Activated naive CD4-positive, alpha-beta T cell treated with Interleukin-2 at 50 U/mL for 16 hours (primary cell): Measurements from ENCODE around the gene GTSE1.
A peak's percentile ranks its signal among the peaks of the same experiment; 100 is the strongest.
"Not testable (repeated sequence)": the region's sequence is repeated elsewhere in the genome, so short reads cannot be mapped to it uniquely, and the experiment has no call there.

Experiments used
- DNase-seq: peaks from one replicate; pipeline ENCODE4 v3.0.0-alpha.2; 2020

GTSE1 gene, protein sequence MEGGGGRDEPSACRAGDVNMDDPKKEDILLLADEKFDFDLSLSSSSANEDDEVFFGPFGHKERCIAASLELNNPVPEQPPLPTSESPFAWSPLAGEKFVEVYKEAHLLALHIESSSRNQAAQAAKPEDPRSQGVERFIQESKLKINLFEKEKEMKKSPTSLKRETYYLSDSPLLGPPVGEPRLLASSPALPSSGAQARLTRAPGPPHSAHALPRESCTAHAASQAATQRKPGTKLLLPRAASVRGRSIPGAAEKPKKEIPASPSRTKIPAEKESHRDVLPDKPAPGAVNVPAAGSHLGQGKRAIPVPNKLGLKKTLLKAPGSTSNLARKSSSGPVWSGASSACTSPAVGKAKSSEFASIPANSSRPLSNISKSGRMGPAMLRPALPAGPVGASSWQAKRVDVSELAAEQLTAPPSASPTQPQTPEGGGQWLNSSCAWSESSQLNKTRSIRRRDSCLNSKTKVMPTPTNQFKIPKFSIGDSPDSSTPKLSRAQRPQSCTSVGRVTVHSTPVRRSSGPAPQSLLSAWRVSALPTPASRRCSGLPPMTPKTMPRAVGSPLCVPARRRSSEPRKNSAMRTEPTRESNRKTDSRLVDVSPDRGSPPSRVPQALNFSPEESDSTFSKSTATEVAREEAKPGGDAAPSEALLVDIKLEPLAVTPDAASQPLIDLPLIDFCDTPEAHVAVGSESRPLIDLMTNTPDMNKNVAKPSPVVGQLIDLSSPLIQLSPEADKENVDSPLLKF

DNA sequence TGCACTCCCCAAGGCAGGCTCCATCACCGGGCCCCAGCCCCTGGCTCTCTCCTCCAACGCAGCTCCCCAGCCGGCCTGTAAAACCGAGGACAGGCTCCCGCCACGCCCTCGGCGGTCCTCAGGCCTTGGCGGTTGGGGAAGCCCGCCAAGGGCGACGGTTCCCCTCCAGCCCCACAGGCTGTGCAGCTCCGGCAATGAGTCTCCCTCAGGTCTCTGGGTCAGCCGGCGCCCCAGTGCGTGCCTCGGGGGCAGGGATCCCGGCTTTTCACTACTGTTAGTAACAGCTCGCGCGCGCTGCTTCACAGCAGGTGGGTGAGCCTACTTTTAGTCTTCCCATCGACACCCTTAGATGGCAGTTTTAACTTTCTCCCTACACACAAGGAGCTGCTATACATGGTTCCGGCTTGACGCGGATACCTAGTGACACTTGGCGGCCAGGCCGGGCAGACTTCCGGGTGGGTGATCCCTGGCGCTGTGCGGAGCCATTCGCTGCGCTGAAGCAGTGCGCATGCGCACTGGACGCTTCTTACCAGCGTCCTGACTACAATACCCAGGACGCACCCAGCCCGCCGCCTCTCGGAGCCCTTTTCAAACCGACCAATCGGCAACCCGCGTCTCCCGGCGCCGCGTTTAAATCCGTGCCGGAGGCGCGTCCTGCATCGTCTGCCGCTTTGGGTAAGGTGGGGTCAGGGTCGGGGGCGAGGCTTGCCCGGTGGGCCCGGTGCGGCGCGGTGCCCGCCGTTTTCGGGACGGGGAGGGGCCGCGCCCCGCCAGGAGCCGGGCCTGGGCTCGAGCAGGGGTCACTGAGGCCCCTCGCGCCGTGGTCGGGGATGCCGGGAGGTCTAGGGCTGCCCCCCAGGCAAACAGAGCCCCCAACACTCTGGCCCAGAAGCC, at the start of gene GTSE1:
TSS of gene GTSE1 (plus strand) at position 614 of the 894 bp plus-strand sequence. CDS start 531 bp downstream, outside the sequence.
- peak; percentile 96 for DNase-seq

DNA sequence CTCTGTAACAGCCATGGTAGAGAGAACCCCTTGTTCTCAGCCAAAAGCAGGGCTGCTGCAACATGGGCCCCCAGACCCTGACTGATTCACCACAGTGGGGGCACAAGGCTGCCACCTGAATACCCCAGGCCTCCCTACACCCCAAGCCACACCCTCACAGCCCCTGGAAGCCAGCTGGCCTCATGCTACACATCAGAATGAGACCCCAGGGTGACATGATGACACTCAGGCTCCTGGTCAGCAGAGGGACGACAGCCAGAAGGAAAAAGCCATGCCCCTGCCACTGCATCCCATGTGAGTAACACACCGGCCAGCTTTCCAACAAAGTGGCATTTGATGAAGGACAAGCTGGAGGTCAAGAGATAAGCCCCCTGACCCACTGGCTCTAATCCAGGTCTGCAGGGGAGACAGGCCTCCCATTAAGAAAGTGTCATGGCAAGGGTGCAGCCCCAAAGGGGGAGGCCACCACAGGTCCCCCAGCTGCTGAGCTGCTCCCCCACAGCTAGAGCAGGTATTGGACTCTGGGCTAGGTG, 49.2 kb upstream of the GTSE1 start:
- no peak for DNase-seq

DNA sequence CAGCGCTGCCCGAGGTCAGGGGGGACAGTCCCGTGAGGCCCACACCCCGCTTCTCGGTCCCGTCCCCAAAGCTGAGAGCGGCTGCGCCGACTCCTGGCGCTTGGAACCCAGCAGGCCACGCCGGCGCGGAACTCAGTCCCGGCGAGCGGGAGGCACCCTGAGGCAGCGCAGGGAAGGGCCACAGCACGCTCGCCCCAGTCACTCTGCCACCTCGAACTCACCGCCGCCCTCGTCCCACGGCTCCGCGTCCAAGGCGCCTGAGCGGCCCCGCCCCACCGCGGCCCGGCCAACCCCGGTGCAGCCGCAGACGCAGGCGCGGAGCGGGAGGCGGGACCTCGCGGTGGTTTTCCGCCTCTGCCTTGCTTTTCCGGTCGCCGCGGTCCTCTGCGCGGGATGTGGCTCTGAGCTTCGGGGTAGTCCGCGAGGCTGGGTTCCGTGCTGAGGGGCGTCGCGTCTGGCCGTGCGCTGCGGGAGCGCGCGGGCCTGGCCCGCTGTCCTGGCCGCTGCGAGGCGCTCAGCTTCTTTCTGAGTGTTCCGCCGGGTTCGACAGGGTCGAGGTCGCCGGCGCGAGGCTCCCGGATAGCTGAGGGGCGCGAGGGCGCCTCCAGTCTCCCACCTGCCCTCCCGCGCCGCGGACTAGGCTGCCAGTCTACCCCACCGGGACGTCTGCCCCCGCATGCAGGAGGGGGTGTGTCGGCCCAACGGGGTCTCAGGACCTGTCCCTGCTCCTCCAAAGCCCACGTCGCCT, 46.5 kb upstream of the GTSE1 start, which contains the start of gene CDPF1:
TSS of gene CDPF1 (minus strand) at position 259 of the 748 bp plus-strand sequence. CDS start 2,009 bp downstream, outside the sequence.
- DNase-seq: peak; percentile 93

DNA sequence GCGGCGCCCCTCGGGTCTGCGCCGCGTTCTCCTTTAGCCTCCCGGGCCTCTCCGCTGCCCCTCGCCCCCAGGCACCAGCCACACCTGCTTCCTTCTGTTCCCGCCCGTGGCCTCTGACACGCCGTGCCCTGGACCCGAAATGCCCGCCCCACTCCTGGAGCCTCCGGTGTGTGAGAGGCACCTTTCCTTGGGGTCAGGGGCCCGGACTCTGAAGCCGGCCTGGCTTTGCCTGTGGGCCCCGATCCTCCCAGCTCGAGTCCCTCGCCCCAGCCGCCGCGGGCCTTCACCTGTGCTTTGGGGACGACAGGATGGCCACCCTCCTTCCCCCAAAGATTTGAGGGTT, 45.9 kb upstream of the GTSE1 start:
- peak; percentile 9 for DNase-seq

DNA sequence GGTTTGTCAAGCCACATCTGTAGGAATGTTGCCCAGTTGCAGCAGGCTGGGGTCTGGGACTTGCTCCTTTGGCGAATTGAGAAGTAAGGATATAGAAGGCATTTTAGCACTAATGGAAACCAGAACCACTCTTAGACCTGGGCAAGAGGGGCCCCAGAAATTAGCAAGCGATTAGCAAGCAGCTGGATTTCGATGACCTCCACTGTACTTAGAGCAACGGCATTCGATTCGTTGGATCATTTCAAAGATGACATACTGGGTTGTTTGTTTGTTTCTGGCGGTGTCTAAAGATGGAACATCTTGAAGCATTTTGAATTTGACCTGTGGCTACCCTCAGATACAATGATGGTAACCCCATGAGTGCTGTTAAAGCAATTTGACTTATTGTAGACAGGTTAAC, 45.4 kb upstream of the GTSE1 start:
- DNase-seq: no peak

DNA sequence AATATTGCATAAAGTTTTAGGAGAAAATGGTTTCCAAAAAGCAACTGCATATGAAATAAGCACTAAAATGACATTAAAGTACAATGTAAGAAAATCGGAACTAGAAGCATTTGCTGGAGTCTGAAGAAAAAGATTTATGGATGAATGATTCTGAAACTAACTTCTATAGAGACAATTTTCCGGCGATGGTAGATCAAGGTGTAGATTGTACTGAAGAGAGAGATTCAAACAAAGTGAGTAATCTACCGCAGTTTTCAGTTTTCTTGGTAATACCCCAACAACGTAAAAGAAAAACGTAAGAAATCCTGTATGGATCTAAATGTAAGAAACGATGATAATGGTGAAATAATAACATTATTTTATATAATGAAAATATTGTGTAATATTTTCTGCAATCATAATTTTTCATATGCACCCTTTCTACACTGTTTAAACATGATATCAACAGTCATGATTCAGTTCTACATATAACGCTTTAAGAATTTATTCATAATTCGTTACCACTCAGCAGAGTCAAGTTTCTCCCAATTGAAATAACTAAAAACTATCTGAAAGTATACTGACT, 44.8 kb upstream of the GTSE1 start:
- no peak for DNase-seq

DNA sequence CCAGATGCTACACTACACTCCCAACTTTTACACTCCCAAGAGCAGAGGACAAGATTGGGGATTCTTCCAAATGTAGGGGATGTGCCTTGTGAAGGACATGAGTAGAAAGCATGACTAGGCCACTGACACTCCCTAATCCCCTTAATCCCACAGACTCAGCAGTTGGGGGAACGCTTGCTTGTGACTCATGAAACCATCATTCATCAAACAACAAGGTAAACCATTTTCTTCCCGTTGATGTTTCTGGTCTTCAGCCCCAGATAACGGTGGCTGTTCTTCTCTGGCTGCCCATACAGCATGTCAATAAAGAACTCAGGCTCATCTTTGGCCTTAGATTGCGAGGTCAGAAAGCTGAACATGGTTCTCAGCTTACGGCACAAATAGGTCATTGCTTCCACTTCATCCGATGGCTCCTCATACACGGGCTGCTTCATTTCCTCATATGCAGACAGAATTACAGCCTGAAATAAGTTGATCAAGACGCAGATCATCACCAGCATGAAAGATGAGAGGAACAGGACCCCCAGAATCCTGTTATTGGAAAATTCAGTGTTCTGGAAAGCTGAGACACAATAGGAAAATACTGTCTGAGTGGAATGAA, 40.2 kb upstream of the GTSE1 start:
- no peak for DNase-seq

DNA sequence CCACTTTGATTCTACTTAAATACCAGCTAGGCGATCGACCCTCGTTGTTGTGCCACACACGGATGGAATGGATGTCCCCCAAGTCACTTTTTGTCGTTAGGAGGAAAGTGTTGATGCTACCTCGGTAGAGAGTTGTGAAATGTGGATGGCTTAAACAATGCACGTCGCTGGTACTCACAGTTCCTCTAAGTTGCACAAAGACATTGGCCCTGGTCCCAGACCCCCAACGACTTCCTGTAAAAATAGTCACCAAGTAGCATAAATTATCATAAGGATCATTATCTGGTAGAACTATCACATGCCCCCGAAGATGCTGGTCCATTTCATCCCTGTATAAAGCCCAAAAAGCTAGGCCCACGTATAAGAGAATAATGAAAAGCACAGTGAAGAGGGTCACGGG, 37.3 kb upstream of the GTSE1 start:
- DNase-seq: no peak

DNA sequence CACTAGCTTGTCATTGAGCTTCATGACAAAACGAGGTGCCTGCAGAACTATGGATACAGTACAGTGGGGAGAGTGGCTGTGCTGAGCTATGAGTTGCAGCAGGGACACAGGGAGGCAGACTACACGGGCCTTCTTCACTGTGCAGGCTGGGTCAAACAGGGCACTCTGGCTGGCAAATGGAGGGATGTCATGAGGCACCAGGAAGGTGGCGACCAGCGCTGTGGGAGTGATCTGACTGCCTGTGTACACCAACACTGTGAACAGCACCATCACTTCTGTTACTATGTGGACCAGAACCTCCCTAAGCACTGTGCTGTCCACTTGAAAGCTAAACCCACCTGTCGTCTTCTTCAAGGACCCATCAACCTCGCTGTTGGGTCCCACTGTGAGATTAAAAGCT, 36.6 kb upstream of the GTSE1 start:
- DNase-seq: no peak

DNA sequence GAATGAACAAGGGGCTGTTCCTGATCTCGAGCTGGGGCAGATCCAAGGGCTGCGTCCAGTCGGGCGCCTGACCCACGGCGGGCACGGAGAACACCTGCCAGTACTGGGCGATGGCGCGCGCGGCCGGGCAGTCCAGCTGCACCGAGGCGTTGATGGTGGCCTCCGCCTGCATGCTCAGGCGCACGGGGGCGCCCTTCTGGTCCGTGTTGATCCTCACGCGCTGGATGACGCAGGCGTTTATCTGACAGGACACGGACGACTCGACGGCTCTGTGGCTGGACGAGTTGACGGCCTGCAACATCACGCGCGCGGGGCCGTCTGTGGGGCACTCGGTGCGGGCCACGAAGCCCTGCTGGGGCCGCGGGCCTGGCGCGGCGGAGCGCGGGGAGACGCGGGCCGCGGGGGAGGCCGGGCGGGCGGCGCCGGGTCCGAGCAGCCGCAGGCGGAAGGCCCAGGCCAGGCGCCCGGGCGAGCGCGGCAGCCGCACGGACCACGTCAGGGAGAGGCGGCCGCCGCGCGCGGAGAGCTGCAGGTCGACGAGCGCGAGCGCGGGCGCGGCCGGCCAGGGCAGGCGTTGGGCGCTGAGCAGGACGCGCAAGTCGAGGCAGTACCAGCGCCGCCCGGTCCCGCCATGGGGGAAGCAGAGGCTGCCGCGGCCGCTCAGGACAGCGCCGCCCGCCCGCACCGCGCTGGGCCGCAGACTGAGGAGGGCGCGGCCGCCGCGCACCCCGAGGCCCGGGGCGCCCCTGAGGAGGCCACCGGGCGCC, 34.0 kb upstream of the GTSE1 start:
- DNase-seq: peak; percentile 17

DNA sequence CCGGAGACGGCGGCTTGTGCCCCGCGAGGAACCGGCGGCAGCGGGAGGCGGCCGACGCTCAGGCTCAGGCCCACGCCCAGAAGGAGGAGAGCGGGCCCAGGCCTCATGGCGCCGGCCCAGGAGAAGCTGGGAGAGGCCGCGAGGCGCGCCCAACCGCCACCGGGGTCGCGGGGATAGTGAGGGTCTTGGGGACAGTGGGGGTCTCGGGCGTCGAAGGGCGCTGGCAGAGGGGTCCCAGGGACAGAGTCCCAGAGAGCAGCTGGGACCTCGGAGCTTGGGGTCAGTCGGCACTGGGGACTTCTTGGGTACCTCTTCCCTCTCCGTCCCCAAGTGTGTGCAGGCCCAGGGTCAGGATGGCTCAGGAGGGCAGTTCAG, 33.5 kb upstream of the GTSE1 start, which contains the start of gene PKDREJ:
TSS of gene PKDREJ (minus strand) at position 128 of the 375 bp plus-strand sequence. CDS start at position 107, 21 bp downstream.
- no peak for DNase-seq

DNA sequence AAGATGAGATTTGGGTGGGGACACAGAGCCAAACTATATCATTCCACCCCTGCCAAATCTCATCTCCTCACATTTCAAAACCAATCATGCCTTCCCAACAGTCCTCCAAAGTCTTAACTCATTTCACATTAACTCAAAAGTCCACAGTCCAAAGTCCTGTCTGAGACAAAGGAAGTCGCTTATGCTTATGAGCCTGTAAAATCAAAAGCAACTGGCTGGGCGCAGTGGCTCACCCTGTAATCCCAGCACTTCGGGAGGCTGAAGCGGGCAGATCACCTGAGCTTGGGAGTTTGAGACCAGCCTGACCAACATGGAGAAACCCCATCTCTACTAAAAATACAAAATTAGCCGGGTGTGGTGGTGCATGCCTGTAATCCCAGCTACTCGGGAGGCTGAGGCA, 32.1 kb upstream of the GTSE1 start:
- not testable (repeated sequence) for DNase-seq

DNA sequence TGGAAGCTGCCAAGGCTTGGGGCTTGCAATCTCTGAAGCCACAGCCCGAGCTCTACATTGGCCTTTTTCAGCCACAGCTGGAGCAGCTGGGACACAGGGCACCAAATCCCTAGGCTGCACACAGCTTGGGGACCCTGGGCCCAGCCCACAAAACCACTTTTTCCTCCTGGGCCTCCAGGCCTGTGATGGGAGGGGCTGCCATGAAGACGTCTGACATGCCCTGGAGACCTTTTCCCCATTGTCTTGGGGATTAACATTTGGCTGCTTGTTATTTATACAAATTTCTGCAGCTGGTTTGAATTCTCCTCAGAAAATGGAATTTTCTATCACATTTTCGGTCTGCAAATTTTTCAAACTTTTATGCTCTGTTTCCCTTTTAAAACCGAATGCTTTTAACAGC, 31.0 kb upstream of the GTSE1 start:
- not testable (repeated sequence) for DNase-seq

DNA sequence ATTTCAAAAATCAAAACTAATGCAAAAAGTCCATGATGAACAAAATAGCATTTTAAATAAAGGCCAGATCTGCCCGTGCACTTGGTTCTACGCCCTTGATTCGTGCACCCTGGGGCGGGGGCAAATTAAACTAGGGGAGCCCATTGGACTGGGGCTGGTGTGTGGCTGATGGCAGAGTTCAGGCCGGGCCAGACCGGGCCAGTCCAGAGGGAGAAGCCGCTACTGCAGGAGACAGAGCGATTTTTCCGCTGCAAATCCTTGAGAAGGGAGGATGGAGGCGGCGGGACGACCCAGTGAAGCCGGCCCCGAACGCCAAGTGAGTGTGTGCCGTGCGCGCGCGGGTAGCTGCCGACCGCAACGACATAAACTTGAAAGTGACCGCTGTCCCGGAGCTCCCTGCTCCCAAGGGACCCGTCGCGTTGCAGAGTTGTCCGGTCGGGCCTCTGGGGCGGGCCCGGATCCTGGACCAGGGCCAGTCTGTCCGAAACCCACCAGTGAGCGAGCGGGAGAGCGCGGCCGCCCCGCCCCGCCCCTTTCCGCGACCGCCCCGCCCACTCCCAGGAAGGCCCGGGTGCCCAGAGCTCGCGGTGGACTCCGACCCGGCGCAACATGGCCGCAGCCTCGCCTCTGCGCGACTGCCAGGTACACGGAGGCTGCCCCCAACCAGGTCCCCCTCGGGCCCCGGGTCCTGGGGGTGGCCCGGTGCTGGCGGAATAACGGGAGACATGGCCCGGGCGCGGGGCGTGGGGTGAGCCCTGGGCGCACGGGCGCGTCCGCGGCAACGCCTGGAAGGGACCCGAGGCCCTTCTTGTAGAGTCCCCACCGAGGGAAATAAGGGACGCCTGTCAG, 29.0 kb upstream of the GTSE1 start, which contains the start of gene TTC38:
TSS of gene TTC38 (plus strand) at position 578 of the 849 bp plus-strand sequence. CDS start at position 610, 32 bp downstream.
- DNase-seq: peak; percentile 48

DNA sequence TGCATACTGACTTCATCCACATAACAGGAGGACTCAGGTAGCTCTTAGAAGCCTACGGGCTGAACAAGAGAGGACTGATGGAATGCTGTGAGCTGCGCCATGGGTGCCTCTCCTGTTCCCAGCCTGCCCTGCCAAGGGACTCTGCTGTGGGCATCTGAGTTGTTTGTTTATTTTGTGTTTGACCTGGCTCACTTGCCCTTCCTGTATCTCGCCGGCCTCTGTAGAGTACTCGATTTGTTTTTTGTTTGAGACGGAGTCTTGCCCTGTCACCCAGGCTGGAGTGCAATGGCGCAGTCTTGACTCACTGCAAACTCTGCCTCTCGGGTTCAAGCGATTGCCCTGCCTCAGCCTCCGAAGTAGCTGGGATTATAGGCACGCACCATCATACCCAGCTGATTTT, 27.1 kb upstream of the GTSE1 start:
- no peak for DNase-seq

DNA sequence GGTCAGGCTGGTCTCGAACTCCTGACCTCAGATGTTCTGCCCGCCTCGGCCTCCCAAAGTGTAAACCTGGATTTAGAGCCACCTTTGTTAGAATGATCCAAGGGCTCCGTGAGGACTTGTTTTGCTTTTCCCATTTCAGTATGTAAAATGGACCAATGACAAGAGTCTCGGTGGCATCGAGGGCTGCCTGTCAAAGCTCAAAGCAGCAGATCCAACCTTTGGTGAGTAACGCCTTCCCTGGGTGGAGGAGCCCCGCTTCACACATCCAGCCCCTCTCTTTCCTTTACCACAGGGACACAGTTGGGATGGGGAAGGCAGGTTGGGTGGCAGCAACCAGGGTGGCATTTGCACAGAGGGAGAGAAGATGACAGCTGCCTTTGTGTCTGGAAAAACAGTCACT, 24.5 kb upstream of the GTSE1 start:
- no peak for DNase-seq

DNA sequence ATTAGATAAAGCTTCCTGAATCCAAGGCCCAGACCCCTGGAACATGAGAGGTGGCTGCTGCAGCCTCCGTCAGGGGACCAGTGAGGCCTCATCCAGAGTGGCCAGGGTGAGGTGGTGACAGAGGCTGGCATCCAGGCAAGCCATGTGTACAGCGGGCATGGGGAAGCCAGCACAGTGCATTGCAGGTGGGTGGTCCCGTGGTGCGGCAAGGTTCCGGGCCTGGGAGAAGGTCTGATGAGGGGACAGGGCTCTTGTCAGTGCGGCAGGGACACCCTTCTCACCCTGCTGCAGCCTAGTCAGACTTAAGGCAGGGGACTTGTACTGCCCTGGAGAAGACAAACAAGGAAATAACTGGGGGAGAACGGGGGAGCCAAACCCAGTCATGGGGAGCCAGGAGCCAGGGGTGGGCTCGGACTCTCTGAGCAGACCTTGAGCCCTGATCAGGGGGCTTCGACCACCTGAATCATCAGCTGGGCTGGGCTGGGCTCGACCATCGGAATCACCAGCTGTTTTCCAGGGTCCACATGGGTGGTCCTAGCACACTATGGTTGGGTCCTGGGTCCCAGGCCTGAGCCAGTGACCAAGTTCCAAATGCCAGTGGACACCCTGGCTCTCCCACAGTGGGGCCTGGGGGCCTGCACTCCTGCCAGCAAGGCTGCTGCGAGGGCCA, 23.8 kb upstream of the GTSE1 start:
- DNase-seq: no peak

DNA sequence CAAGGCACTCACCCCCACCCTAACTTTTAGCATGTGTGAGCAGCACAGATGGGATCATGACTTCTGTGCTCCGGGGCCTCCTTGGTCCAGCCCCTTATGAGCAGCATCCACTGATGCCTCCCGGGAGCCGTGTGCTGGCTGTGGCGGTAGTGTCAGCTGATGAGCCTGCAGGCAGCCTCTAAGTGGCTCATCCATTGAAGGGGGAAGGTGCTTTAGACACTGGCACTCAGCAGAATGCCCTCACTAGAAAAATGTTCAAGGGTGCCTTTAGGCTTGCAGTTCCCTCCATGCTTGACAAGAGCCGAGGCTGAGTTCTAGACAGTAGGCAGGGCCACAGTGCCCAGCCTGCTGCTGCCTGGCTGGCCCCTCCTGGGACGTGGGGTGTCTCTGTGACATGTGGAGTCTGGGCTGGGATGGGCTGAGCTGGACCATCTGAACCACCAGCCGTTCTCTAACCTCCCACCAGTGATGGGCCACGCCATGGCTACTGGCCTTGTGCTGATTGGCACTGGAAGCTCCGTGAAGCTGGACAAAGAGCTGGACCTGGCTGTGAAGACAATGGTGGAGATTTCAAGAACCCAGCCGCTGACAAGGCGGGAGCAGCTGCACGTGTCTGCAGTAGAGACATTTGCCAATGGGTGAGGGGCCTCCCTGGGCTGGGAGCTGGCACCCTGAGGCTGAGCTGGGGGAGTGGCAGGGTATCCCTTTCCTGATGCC, 23.1 kb upstream of the GTSE1 start:
- no peak for DNase-seq
